ENCODE results near the gene KRT39. TPM values are rescaled to one million over a fixed set of nuclear protein-coding genes. Genes with fewer than 3 reads are reported as not detected.
A peak's percentile ranks its signal among the peaks of the same experiment; 100 is the strongest.

The KRT39 gene
- total RNA-seq, 1 experiment from 2014 or later: not detected

DNA sequence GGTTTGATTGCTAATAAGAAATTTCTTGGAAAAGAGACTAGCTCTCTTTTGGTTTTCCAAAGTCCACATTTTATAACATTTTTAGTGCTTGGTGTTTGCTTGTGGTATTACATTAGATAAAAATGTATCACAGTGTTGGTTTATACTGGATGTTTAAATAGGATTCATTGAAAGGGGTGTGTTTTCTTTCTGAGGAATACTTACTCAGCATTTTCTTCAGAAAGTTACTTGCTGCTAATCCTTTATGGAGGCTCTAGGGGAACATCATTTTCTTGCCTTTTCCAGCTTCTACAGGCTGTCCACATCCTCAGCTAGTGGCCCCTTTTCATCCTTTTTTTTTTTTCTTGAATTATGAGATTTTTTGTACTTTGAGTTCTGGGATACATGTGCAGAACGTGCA lies 834 bp upstream of the KRT39 start:
- H3K4me3 ChIP-seq (ENCODE audit: low read depth, low read length, poor library complexity, severe bottlenecking): no peak overlapping the region
- ChIA-PET POLR2A (ENCODE audit: low non-redundant PET) (no interaction called here), CTCF (no interaction called here)
- H3K9me3 ChIP-seq (ENCODE audit: low read depth, low read length, poor library complexity, severe bottlenecking): no peaks in the 10 kb centered on the region
- intact Hi-C loops (cut with micrococcal nuclease; ENCODE audit: unreplicated experiment): no loop called here
- no peaks in the 10 kb centered on the region for H3K4me1 ChIP-seq (ENCODE audit: insufficient read depth, low read length, poor library complexity, severe bottlenecking)
- no peak for DNase-seq (ENCODE audit: low spot score)
- no TSS peak for BruUV-seq (replicated peaks)
- no peaks in the 10 kb centered on the region for H3K27me3 ChIP-seq (replicated peaks; ENCODE audit: insufficient read depth, low read depth, low read length, poor library complexity)
- no peaks in the 10 kb centered on the region for H3K36me3 ChIP-seq (ENCODE audit: insufficient read depth, low read length, poor library complexity, severe bottlenecking)
- TF ChIP-seq, protein P1, sequence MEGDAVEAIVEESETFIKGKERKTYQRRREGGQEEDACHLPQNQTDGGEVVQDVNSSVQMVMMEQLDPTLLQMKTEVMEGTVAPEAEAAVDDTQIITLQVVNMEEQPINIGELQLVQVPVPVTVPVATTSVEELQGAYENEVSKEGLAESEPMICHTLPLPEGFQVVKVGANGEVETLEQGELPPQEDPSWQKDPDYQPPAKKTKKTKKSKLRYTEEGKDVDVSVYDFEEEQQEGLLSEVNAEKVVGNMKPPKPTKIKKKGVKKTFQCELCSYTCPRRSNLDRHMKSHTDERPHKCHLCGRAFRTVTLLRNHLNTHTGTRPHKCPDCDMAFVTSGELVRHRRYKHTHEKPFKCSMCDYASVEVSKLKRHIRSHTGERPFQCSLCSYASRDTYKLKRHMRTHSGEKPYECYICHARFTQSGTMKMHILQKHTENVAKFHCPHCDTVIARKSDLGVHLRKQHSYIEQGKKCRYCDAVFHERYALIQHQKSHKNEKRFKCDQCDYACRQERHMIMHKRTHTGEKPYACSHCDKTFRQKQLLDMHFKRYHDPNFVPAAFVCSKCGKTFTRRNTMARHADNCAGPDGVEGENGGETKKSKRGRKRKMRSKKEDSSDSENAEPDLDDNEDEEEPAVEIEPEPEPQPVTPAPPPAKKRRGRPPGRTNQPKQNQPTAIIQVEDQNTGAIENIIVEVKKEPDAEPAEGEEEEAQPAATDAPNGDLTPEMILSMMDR (conservative IDR thresholded peaks at IDR 0.05; ENCODE audit: low read depth, low read length): no peak
- TF ChIP-seq EZH2 (IDR thresholded peaks at IDR 0.05; ENCODE audit: borderline replicate concordance, low read depth, low read length, poor library complexity, severe bottlenecking): no peak
- H3K27ac ChIP-seq (ENCODE audit: low read depth, low read length, poor library complexity, severe bottlenecking): no peak overlapping the region

DNA sequence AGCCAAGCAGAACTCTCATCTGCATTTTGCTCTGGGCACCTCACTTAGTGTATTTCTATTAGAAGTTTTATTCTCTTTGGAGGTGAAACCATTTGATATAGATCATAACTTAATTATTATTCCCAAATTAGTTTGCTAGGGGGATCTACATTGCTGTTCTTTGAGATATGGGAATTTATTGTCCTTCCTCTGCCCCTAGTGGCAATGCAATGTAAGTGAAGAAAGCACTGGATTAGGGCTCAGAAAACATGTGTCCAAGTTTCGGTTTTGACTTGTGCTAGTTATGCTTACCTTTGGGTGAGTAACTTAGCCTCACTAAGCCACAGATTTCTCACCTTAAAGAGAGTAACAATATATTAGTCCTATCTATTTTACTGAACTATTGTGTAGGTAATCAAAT lies 2.9 kb downstream of the KRT39 start:
- H3K4me1 ChIP-seq (ENCODE audit: insufficient read depth, low read length, poor library complexity, severe bottlenecking): no peaks in the 10 kb centered on the region
- H3K27me3 ChIP-seq (replicated peaks; ENCODE audit: insufficient read depth, low read depth, low read length, poor library complexity): no peaks in the 10 kb centered on the region
- ChIA-PET CTCF (no interaction called here), POLR2A (ENCODE audit: low non-redundant PET) (no interaction called here)
- no peaks in the 10 kb centered on the region for H3K36me3 ChIP-seq (ENCODE audit: insufficient read depth, low read length, poor library complexity, severe bottlenecking)
- H3K27ac ChIP-seq (ENCODE audit: low read depth, low read length, poor library complexity, severe bottlenecking): no peak overlapping the region
- TF ChIP-seq, protein P1 (conservative IDR thresholded peaks at IDR 0.05; ENCODE audit: low read depth, low read length): peak; percentile 53
- TF ChIP-seq EZH2 (IDR thresholded peaks at IDR 0.05; ENCODE audit: borderline replicate concordance, low read depth, low read length, poor library complexity, severe bottlenecking): no peak
- no peak overlapping the region for H3K4me3 ChIP-seq (ENCODE audit: low read depth, low read length, poor library complexity, severe bottlenecking)
- intact Hi-C loops (cut with micrococcal nuclease; ENCODE audit: unreplicated experiment): no loop called here
- no TSS peak for BruUV-seq (replicated peaks)
- peak; percentile 6 for DNase-seq (ENCODE audit: low spot score)
- no peaks in the 10 kb centered on the region for H3K9me3 ChIP-seq (ENCODE audit: low read depth, low read length, poor library complexity, severe bottlenecking)

GRCh38 chr17:40962059-40962561 lies 4.6 kb downstream of the KRT39 start:
- no peaks in the 10 kb centered on the region for H3K4me1 ChIP-seq (ENCODE audit: insufficient read depth, low read length, poor library complexity, severe bottlenecking)
- no peaks in the 10 kb centered on the region for H3K36me3 ChIP-seq (ENCODE audit: insufficient read depth, low read length, poor library complexity, severe bottlenecking)
- H3K27me3 ChIP-seq (replicated peaks; ENCODE audit: insufficient read depth, low read depth, low read length, poor library complexity): no peaks in the 10 kb centered on the region
- no TSS peak for BruUV-seq (replicated peaks)
- intact Hi-C loops (cut with micrococcal nuclease; ENCODE audit: unreplicated experiment): no loop called here
- H3K9me3 ChIP-seq (ENCODE audit: low read depth, low read length, poor library complexity, severe bottlenecking): no peaks in the 10 kb centered on the region
- CTCF ChIA-PET: no interaction called here
- DNase-seq (ENCODE audit: low spot score): no peak
- H3K4me3 ChIP-seq (ENCODE audit: low read depth, low read length, poor library complexity, severe bottlenecking): no peak overlapping the region
- POLR2A ChIA-PET (ENCODE audit: low non-redundant PET): no interaction called here
- H3K27ac ChIP-seq (ENCODE audit: low read depth, low read length, poor library complexity, severe bottlenecking): no peak overlapping the region
- TF ChIP-seq EZH2 (IDR thresholded peaks at IDR 0.05; ENCODE audit: borderline replicate concordance, low read depth, low read length, poor library complexity, severe bottlenecking): no peak

DNA sequence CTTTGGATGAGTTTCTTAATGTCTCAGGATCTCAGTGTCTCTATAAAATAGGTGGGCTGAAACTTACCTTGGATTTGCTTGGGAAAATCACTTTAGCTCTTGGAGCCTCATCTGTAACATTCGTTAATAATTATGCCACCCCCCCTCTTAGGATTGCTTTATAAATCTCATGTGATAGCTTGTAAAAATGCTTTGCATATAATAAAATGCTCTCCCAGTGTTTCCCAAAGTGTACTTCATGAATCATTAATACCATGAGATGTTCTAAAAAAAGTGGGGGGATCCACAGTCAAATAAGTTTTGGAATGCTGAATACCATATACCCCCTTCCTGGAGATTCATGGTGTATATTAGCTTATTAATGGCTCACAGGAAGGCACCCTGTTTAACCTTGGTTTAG lies 5.2 kb downstream of the KRT39 start:
- TF ChIP-seq, protein P1 (conservative IDR thresholded peaks at IDR 0.05; ENCODE audit: low read depth, low read length): no peak
- no peak for TF ChIP-seq EZH2 (IDR thresholded peaks at IDR 0.05; ENCODE audit: borderline replicate concordance, low read depth, low read length, poor library complexity, severe bottlenecking)
- intact Hi-C loops (cut with micrococcal nuclease; ENCODE audit: unreplicated experiment): no loop called here
- H3K27ac ChIP-seq (ENCODE audit: low read depth, low read length, poor library complexity, severe bottlenecking): no peak overlapping the region
- no peaks in the 10 kb centered on the region for H3K27me3 ChIP-seq (replicated peaks; ENCODE audit: insufficient read depth, low read depth, low read length, poor library complexity)
- POLR2A ChIA-PET (ENCODE audit: low non-redundant PET): no interaction called here
- DNase-seq (ENCODE audit: low spot score): no peak
- no peaks in the 10 kb centered on the region for H3K4me1 ChIP-seq (ENCODE audit: insufficient read depth, low read length, poor library complexity, severe bottlenecking)
- H3K36me3 ChIP-seq (ENCODE audit: insufficient read depth, low read length, poor library complexity, severe bottlenecking): no peaks in the 10 kb centered on the region
- H3K4me3 ChIP-seq (ENCODE audit: low read depth, low read length, poor library complexity, severe bottlenecking): no peak overlapping the region
- H3K9me3 ChIP-seq (ENCODE audit: low read depth, low read length, poor library complexity, severe bottlenecking): no peaks in the 10 kb centered on the region
- CTCF ChIA-PET: no interaction called here
- BruUV-seq (replicated peaks): no TSS peak

Measured in A673 (cell line).